Central memory CD4-positive, alpha-beta T cell (primary cell): ENCODE data around the gene PNPLA7.
"Not testable (repeated sequence)": the region's sequence is repeated elsewhere in the genome, so short reads cannot be mapped to it uniquely, and the experiment has no call there.

ENCODE experiments used
- DNase-seq: peaks from one replicate; pipeline ENCODE4 v3.0.0; 2022

Gene PNPLA7

GRCh38 chr9:137511758-137512463, 38.3 kb downstream of the PNPLA7 start:
- no peak for DNase-seq

- not testable (repeated sequence) for DNase-seq
These were observed 39.1 kb downstream of the PNPLA7 start for GRCh38 chr9:137511126-137511525.

GRCh38 chr9:137509198-137509597, 41.0 kb downstream of the PNPLA7 start:
- DNase-seq: no peak

GRCh38 chr9:137506702-137507171, 43.5 kb downstream of the PNPLA7 start:
- no peak for DNase-seq

GRCh38 chr9:137506274-137506673, 43.9 kb downstream of the PNPLA7 start:
- no peak for DNase-seq

GRCh38 chr9:137505421-137506140, 44.6 kb downstream of the PNPLA7 start:
- DNase-seq: no peak

- DNase-seq: no peak
These were observed 45.8 kb downstream of the PNPLA7 start for GRCh38 chr9:137504432-137504777.

- DNase-seq: no peak
These were observed 47.9 kb downstream of the PNPLA7 start for GRCh38 chr9:137502008-137502911.

GRCh38 chr9:137501457-137501856, 48.7 kb downstream of the PNPLA7 start:
- no peak for DNase-seq

GRCh38 chr9:137500666-137501397, 49.4 kb downstream of the PNPLA7 start:
- no peak for DNase-seq

- DNase-seq: no peak
These were observed 50.1 kb downstream of the PNPLA7 start for GRCh38 chr9:137499858-137500661.

GRCh38 chr9:137499416-137499815, 50.8 kb downstream of the PNPLA7 start:
- DNase-seq: no peak

GRCh38 chr9:137498720-137499150, 51.5 kb downstream of the PNPLA7 start:
- no peak for DNase-seq

- DNase-seq: no peak
These were observed 52.1 kb downstream of the PNPLA7 start for GRCh38 chr9:137497921-137498719.

- DNase-seq: no peak
These were observed 53.4 kb downstream of the PNPLA7 start for GRCh38 chr9:137496601-137497375.

GRCh38 chr9:137494550-137495351, 55.5 kb downstream of the PNPLA7 start:
- no peak for DNase-seq

- no peak for DNase-seq
These were observed 56.1 kb downstream of the PNPLA7 start for GRCh38 chr9:137494104-137494544.

- no peak for DNase-seq
These were observed 56.7 kb downstream of the PNPLA7 start for GRCh38 chr9:137493364-137494103.
